Activated naive CD4-positive, alpha-beta T cell treated with anti-CD3 and anti-CD28 coated beads, Interleukin-2, amount 50 U/mL, for 72 hours (primary cell): Measurements from ENCODE around the gene TNPO2. TPM values are rescaled to one million over a fixed set of nuclear protein-coding genes. Genes with fewer than 3 reads are reported as not detected.

ENCODE experiments used
- ATAC-seq, 2 donors: fragments of 150-1000 bp; cut with Tn5 transposase; 2 replicates each; pipeline ENCODE4 v1.10.0; 2021; ENCODE audit warnings: mild to moderate bottlenecking in 2 of 2, moderate library complexity in 2 of 2
- DNase-seq, 2 donors: peaks; one replicate each; pipeline ENCODE4 v3.0.0; 2021 to 2022; ENCODE audit warnings: low spot score in 2 of 2
- H3K27ac Mint-ChIP-seq, 2 donors: one replicate each; pipeline ENCODE4 v1.8.0; 2022; ENCODE audit warnings: mild to moderate bottlenecking in 2 of 2, mixed read lengths in 2 of 2
- H3K36me3 Mint-ChIP-seq, 2 donors: one replicate each; pipeline ENCODE4 v1.8.0; 2022; ENCODE audit warnings: mixed read lengths in 2 of 2
- H3K9me3 Mint-ChIP-seq, 2 donors: one replicate each; pipeline ENCODE4 v1.8.0; 2022; ENCODE audit warnings: mixed read lengths in 2 of 2
- total RNA-seq, 2 donors: library from RNA; stranded (reverse); gene quantifications; one replicate each; pipeline ENCODE4 v1.2.3, GENCODE V29; 2022

TNPO2 gene
- total RNA-seq, 2 donors from 2014 or later = 89.6 to 100 TPM

GRCh38 chr19:12670159-12670928 lies 53.4 kb downstream of the TNPO2 start:
- no peaks in the 10 kb centered on the region for H3K9me3 Mint-ChIP-seq
- DNase-seq (no peak), ATAC-seq (no peak)
- peak overlapping the region; percentile 98 to 100 for H3K27ac Mint-ChIP-seq
- H3K36me3 Mint-ChIP-seq = peaks cover 30 to 34% of the 10 kb centered on the region in 2 donors

GRCh38 chr19:12669270-12670158 lies 54.2 kb downstream of the TNPO2 start:
- Mint-ChIP-seq H3K9me3 (no peaks in the 10 kb centered on the region), H3K27ac (peak overlapping the region; percentile 98 to 100), H3K36me3 (peaks cover 31 to 34% of the 10 kb centered on the region in 2 donors)
- DNase-seq = peak; percentile 75 to 82
- peak; percentile 36 to 39 for ATAC-seq

GRCh38 chr19:12668932-12669269 lies 54.8 kb downstream of the TNPO2 start:
- peaks cover 34 to 36% of the 10 kb centered on the region in 2 donors for H3K36me3 Mint-ChIP-seq
- H3K27ac Mint-ChIP-seq = peak overlapping the region; percentile 98 to 100
- ATAC-seq (peak; percentile 15 to 35), DNase-seq (peak in 1 of 2 donors; percentile 70)
- H3K9me3 Mint-ChIP-seq = no peaks in the 10 kb centered on the region

GRCh38 chr19:12668346-12668745 lies 55.4 kb downstream of the TNPO2 start:
- DNase-seq (no peak), ATAC-seq (no peak)
- peak overlapping the region; percentile 98 to 100 for H3K27ac Mint-ChIP-seq
- peaks cover 34 to 36% of the 10 kb centered on the region in 2 donors for H3K36me3 Mint-ChIP-seq
- no peaks in the 10 kb centered on the region for H3K9me3 Mint-ChIP-seq

- no peak for DNase-seq
- no peak for ATAC-seq
- no peaks in the 10 kb centered on the region for H3K9me3 Mint-ChIP-seq
- H3K36me3 Mint-ChIP-seq = peaks cover 34 to 36% of the 10 kb centered on the region in 2 donors
- peak overlapping the region; percentile 60 to 92 for H3K27ac Mint-ChIP-seq
Measured at GRCh38 chr19:12667731-12668302, 55.9 kb downstream of the TNPO2 start.

- Mint-ChIP-seq H3K36me3 (peaks cover 34 to 36% of the 10 kb centered on the region in 2 donors), H3K27ac (peak within 1 kb of the TSS; percentile 92 to 96), H3K9me3 (no peaks in the 10 kb centered on the region)
- peak; percentile 81 to 85 for DNase-seq
- ATAC-seq = peak; percentile 78
Measured at GRCh38 chr19:12666265-12667048, 57.3 kb downstream of the TNPO2 start, which contains the start of the genes MAN2B1 and WDR83. Gene MAN2B1, minus strand, starts transcription at chr19:12666742. Its CDS starts 41 bp downstream, at chr19:12666701. Gene WDR83, plus strand, starts transcription at chr19:12666807. Its CDS starts 2,984 bp downstream, at chr19:12669791.

- Mint-ChIP-seq H3K36me3 (peaks cover 34 to 36% of the 10 kb centered on the region in 2 donors), H3K27ac (peak overlapping the region; percentile 92 to 96), H3K9me3 (no peaks in the 10 kb centered on the region)
- DNase-seq (no peak), ATAC-seq (peak; percentile 14 to 28)
Measured at GRCh38 chr19:12665671-12666264, 58.0 kb downstream of the TNPO2 start.

- Mint-ChIP-seq H3K36me3 (peaks cover 30 to 36% of the 10 kb centered on the region in 2 donors), H3K9me3 (no peaks in the 10 kb centered on the region), H3K27ac (peak overlapping the region; percentile 92 to 96)
- peak in 1 of 2 donors; percentile 57 for DNase-seq
- ATAC-seq = peak; percentile 28 to 36
Measured at GRCh38 chr19:12665281-12665573, 58.5 kb downstream of the TNPO2 start.

GRCh38 chr19:12664406-12665280 lies 59.1 kb downstream of the TNPO2 start:
- Mint-ChIP-seq H3K27ac (peak overlapping the region; percentile 92 to 96), H3K36me3 (peaks cover 30% of the 10 kb centered on the region in 2 donors), H3K9me3 (no peaks in the 10 kb centered on the region)
- no peak for DNase-seq
- no peak for ATAC-seq

GRCh38 chr19:12660980-12661379 lies 62.8 kb downstream of the TNPO2 start:
- no peak for DNase-seq
- no peak for ATAC-seq
- Mint-ChIP-seq H3K9me3 (no peaks in the 10 kb centered on the region), H3K27ac (no peak overlapping the region), H3K36me3 (peaks cover 20 to 27% of the 10 kb centered on the region in 2 donors)

- Mint-ChIP-seq H3K9me3 (no peaks in the 10 kb centered on the region), H3K27ac (no peak overlapping the region), H3K36me3 (peaks cover 24 to 25% of the 10 kb centered on the region in 2 donors)
- DNase-seq = no peak
- no peak for ATAC-seq
Measured at GRCh38 chr19:12657966-12658365, 65.8 kb downstream of the TNPO2 start.

GRCh38 chr19:12656899-12657571 lies 66.7 kb downstream of the TNPO2 start:
- Mint-ChIP-seq H3K9me3 (no peaks in the 10 kb centered on the region), H3K36me3 (peaks cover 24 to 25% of the 10 kb centered on the region in 2 donors), H3K27ac (no peak overlapping the region)
- DNase-seq = peak in 1 of 2 donors; percentile 42
- ATAC-seq = peak in 1 of 2 donors; percentile 56

- DNase-seq (no peak), ATAC-seq (no peak)
- Mint-ChIP-seq H3K9me3 (no peaks in the 10 kb centered on the region), H3K36me3 (peaks cover 24 to 31% of the 10 kb centered on the region in 2 donors), H3K27ac (peak overlapping the region in 1 of 2 donors; percentile 6)
Measured at GRCh38 chr19:12655546-12655945, 68.2 kb downstream of the TNPO2 start.

- Mint-ChIP-seq H3K36me3 (peaks cover 17 to 31% of the 10 kb centered on the region in 2 donors), H3K9me3 (no peaks in the 10 kb centered on the region), H3K27ac (no peak overlapping the region)
- no peak for ATAC-seq
- no peak for DNase-seq
Measured at GRCh38 chr19:12652219-12652618, 71.5 kb downstream of the TNPO2 start.
